Subcutaneous adipose tissue (tissue), 4 donors: ENCODE data around the gene SLC18A3. TPM values are rescaled to one million over a fixed set of nuclear protein-coding genes. Genes with fewer than 3 reads are reported as not detected.

ENCODE experiments used
- total RNA-seq, 4 donors: library from RNA; depleted of rRNA; stranded (reverse); fragments of >200 nt; gene quantifications; one replicate each; pipeline ENCODE4 v1.1.0, GENCODE V29; 2016
- TF ChIP-seq, protein P1 (sequence below): fragments of 450-650 bp; IDR thresholded peaks from one replicate; pipeline ENCODE4 v1.5.1; 2016; ENCODE audit warnings: low read depth, mild to moderate bottlenecking, control low read depth, antibody characterized with exemption, moderate library complexity

Gene SLC18A3
- total RNA-seq, 4 donors from 2014 or later: not detected

DNA sequence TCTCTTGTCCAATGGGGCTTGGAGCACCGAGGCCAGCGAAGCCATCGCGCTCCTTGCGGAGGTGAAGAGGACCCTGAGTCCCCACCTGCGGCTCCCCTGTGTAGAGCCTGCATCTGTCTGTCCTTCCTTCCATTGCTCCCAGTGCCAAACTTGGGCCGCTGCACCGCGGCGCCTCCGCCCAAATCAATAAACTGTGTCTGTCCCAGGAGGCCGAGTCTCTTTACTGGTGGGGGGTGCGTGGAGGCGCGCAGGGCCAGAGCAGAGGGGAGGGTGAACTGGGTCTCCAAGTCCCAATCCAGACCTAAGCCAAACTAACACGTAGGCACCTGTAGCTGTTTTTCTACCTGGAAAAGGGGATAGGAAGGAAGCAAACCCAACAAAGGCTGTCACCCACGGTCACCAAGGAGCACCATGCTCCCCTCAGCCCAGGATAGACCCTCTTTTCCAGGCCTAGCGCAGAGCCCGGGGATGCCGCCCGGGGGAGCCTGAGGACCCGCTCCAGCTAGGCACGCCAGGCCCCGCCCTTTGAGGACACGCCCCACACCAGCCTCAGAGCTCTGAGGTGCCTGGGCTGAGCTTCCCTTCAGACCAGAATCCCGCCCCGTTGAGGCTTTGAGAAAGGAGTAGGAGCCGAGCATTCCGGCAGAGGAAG, 2.5 kb downstream of the SLC18A3 start:
- TF ChIP-seq, protein P1, sequence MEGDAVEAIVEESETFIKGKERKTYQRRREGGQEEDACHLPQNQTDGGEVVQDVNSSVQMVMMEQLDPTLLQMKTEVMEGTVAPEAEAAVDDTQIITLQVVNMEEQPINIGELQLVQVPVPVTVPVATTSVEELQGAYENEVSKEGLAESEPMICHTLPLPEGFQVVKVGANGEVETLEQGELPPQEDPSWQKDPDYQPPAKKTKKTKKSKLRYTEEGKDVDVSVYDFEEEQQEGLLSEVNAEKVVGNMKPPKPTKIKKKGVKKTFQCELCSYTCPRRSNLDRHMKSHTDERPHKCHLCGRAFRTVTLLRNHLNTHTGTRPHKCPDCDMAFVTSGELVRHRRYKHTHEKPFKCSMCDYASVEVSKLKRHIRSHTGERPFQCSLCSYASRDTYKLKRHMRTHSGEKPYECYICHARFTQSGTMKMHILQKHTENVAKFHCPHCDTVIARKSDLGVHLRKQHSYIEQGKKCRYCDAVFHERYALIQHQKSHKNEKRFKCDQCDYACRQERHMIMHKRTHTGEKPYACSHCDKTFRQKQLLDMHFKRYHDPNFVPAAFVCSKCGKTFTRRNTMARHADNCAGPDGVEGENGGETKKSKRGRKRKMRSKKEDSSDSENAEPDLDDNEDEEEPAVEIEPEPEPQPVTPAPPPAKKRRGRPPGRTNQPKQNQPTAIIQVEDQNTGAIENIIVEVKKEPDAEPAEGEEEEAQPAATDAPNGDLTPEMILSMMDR: no peak

DNA sequence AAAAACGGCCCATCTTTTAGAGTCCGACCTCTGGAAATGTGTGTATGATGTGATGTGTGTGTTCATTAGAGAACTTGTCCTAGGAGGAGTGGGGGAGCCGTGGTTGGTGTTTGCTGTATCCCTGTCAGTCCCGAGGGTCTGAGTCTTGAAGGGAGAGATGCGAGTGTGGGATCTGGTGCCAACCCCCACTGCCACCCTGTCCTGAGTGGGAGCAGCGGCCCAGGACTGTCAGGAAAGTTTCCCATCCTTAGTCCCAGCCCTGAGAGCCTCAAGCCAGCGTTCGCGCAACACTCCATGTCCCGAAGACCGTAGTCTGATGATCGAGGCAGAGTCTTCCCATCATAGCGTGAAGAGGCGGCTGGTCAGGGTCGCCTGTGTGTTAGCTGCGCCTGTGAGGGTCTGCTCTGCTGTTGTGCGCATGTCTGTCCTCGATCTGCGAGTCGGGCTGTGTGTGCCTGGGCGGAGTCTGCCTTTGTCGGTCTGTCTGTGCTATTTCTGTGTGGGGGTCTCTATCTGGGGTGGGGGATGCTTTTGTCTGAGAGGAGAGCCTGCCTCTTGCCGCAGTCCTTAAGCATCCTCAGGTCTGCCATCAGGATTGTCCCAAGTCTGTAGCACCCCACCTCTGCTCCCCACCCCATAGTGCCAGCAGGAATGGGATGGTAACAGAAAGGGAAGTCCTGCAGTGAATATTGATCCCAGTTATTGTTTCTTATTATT, 3.2 kb downstream of the SLC18A3 start:
- TF ChIP-seq, protein P1: no peak

DNA sequence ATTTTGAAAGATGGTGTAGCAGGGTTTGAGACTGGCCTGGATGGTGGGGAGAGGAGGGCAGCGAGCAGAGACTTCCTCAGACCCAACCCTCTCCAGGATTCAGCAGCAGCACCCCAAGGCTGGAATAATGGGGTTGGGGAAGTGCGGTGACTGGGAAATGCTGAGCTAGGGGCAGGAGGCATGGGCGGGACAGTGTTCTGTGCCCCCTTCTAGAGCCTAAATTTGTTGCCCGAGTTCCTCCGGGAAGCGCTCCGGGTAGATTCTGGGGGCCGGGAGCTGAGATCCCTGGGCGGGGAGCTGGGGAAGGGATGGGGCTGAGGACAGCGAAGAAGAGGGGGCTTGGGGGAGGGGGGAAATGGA, 3.8 kb downstream of the SLC18A3 start, which contains the start of gene CHAT:
Gene CHAT (plus strand): TSS at position 156 of the 360 bp plus-strand sequence. CDS start 153 bp downstream, at position 309.
- TF ChIP-seq, protein P1: no peak

DNA sequence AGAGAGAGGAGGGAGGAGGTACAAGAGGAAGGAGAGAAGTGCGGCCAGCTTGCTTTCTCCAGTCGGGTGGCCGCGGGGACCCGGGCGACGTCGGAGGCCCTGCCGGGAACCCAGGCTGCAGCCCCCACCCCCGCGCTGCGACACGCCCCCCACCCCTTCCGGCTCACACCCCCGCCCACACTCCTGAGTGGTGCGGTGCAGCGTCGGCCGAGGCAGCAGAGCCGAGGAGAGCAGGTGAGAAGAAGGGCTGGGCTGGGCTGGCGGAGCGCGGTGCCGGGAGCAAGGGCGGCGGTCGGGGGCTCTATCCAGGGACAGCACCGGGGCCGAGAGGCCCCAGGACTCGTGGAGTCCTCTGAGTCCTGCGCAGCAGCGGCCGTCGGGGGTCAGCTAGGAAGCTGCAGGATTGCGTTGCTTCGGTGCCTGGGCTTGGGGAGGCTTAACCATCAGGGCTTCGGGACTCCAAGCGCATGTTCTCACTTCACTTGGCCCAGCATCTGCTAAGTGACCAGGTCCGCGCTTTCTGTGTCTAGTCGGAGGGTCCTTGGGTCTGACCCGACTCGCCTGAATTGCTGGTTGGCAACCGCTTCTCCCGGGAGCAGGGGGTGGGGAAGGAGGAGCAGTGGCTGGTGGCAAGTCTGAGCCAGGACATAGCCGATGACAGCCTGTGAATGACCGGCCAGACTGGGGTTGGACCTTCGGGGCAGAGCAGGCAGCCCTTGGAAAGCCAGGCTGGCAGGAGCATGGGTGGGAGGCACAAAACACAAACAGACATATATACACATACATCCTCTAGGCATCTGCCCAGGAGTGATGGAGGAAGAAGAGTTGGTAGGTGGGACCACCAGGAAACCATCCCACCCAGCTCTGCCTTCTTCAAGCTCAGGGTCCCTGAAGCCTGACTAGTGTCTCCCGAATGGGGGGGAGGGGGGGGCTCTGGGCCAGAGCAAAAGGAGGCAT, 4.4 kb downstream of the SLC18A3 start:
- TF ChIP-seq, protein P1: no peak

DNA sequence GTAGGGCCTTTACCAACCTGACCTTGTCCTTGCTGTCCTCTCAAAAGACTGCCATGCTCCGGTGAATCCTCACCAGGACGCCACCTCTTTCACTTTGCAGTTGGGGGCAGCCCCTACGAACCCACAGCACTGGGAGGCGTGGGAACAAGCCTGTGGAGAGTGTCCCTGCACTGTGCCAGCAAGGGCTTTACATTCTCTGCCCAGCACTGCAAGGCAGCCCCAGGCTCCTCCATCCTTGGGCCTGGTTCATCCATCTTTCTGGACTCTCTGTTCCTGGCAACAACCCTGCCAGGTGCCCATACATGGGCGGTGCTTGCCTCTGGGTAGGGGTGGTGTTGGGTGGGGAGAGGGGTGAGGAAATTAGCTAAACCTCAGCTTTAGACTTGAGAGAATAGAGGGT, 5.1 kb downstream of the SLC18A3 start:
- TF ChIP-seq, protein P1: no peak

DNA sequence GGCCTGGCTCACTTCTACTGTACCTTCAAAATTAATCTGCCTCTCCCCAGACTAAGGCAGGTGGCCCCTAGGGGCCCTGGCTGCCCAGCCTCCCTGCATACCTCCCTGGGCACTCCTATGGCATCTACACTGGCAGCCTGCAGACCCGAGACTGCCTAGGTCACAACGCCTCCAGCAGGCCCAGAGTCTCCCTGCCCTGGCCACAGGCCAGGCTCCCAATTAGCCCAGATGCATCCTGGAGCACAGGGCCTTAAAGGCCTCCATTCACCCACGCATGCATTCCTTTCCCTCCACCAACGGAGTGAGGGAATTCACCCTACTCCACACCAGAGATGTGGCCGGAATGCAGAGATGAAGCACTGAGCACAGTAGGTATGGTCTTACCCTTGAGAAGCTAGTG, 5.6 kb downstream of the SLC18A3 start:
- TF ChIP-seq, protein P1: no peak
